HTERT RPE-1 (cell line): ENCODE results near the gene JPH3.
"Not testable (repeated sequence)": the region's sequence is repeated elsewhere in the genome, so short reads cannot be mapped to it uniquely, and the experiment has no call there.

ENCODE experiments used
- in situ Hi-C: fragments of 300-500 bp; cut with MboI; formaldehyde crosslinking; loops from 4 replicates; pipeline ENCODE4 v1.14.3; 2020; ENCODE audit warnings: low sequenced_read_pairs

The JPH3 gene

DNA sequence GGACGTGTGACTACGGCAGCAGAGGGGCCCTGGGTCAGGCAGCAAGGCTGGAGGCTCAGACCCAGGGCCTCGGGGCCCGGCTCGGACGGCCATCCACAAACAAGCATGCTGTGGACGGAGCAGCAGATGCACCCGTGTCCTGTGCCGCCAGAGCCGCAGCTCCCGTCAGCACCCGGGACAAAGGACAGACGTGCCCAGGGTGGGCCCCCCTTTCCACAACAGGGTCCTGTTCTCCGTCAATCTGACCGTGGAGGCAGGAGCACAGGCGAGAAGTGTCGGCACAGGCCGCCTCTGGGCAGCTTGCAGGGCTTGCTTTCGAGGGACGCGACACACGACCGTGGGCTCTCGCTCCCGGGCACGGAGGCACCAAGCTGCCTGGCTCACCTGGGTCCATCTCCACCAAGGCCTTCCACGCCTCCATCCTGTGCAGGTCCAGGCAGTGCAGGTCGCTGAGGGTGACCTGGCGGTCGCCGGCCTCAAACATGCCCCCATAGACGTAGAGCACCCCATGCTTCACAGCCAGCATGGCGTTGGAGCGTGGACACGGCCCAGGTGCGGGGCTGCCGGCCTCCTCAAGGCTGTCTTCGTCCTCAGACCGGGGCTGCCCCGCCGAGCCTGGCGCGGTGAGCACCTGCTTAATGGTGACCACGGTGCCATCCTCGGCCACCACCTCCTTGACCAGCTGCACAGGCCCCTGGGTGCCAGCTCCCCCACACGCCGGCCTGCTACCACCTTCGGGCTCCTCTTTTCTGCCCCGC lies 106.8 kb downstream of the JPH3 start:
- in situ Hi-C loops = no loop called here

DNA sequence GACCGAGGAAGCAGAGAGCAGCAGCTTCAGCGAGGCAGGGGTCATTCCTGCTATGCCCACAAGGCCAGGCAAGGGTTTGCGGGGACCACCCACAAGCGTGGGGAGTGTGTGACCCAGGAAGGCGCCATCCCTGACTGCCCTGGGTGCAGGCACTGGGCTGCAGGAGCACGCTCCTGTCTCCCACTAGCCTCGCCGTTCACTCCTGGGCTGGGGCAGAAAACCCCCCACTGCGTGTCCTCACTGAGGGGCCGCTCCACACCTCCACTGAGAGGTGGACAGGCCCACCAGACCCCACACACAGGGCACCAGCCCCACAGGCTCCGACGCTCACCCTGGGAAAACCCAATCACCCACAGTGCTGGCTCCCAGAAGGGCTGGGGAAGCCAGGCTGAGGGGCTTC lies 107.4 kb downstream of the JPH3 start:
- in situ Hi-C loops = no loop called here

DNA sequence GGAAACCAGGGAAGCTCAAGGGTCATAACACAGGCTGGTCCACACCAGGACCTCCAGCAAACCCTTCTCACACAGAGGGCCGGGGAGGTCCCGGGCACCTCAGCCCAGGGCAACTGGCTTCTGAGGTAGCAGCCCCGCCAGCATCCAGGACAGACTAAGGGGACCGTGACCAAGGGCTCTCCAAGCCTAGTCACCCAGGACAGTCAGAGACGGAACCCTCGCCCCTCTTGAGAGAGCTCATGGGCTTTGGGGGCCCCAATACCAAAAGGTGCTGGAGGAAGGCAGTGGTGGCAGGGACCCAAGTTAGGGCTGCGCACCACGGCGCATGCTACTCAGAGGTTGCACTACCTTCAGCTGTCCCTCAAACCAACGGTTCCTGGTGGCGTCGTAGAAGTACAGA lies 108.6 kb downstream of the JPH3 start:
- in situ Hi-C loops = no loop called here

DNA sequence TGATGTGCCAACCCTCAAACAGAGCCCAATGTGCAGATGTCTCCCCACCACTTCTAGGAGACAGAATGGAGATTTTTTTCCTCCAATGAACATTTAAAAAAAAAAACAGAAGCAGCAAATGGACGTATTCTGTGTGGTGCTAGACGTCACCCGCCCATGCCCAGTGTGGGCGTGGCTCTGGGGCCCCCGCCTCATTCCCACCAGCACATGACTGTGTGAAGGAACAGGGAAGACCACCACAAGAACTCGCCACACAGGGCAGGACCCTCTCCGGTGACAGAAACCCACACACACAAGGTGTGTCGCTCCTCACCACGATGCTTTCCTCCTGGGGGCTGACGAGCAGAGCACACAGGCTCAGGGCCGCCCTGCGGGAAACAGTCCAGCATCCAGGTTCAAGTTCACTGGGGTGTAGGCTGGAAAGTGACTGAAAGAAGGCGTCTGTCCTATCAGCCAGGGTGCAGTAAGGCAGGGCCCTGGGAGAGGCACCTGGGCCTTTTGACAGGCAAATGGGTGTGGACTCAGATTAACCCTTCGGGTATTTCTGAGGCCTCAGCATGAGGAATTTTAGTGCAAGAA lies 110.0 kb downstream of the JPH3 start:
- in situ Hi-C loops = no loop called here

- in situ Hi-C loops = no loop called here
Observed at GRCh38 chr16:87713451-87714229, 111.3 kb downstream of the JPH3 start.

DNA sequence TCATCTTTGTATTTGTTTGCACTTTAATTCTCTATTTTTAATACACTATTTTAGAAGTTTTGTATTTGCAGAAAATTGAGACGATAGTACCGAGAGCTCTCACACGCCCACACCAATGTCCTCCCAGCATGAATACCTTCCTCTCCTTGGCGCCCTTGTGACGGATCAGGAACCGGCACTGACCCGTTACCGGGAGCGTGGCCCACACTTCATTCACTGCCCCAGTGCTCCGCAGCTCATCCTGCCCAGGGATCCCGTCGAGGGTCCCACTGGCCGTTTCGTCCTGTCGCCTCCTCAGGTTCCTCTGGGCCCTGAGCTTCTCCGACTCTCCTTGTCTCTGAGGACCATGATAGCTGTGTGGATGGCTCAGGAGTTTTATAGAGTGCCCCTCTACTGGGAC lies 112.9 kb downstream of the JPH3 start:
- in situ Hi-C loops = no loop called here

- in situ Hi-C loops = no loop called here
Observed at GRCh38 chr16:87715658-87716057, 113.3 kb downstream of the JPH3 start.

DNA sequence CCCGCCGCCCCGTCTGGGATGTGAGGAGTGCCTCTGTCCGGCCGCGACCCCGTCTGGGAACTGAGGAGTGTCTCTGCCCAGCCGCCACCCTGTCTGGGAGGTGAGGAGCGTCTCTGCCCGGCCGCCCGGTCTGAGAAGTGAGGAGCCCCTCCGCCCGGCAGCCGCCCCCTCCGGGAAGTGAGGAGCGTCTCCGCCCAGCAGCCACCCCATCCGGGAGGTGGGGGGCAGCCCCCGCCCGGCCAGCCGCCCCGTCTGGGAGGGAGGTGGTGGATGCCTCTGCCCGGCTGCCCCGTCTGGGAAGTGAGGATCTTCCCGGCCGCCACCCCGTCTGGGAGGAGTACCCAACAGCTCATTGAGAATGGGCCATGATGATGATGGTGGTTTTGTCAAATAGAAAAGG lies 116.5 kb downstream of the JPH3 start:
- in situ Hi-C loops = not testable (repeated sequence)

DNA sequence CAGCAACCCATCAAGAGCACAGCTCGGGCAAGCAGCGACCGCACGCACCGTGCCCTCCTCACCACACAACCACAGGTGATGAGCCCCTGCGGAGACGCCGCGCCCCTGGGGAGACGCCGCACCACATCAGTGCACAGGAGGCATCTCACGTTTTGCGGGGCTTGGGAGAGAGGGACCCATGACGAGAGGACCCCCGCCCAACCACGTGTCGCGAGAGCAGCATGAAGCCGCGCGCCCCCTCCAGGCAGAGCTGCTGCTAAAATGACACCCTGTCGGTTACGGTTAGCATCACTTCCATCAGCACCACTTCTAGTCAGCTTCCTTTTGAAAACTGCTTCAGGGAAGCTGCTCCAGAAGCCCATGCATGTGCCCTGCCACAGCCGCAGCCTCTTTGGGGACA lies 118.1 kb downstream of the JPH3 start:
- in situ Hi-C loops = no loop called here

DNA sequence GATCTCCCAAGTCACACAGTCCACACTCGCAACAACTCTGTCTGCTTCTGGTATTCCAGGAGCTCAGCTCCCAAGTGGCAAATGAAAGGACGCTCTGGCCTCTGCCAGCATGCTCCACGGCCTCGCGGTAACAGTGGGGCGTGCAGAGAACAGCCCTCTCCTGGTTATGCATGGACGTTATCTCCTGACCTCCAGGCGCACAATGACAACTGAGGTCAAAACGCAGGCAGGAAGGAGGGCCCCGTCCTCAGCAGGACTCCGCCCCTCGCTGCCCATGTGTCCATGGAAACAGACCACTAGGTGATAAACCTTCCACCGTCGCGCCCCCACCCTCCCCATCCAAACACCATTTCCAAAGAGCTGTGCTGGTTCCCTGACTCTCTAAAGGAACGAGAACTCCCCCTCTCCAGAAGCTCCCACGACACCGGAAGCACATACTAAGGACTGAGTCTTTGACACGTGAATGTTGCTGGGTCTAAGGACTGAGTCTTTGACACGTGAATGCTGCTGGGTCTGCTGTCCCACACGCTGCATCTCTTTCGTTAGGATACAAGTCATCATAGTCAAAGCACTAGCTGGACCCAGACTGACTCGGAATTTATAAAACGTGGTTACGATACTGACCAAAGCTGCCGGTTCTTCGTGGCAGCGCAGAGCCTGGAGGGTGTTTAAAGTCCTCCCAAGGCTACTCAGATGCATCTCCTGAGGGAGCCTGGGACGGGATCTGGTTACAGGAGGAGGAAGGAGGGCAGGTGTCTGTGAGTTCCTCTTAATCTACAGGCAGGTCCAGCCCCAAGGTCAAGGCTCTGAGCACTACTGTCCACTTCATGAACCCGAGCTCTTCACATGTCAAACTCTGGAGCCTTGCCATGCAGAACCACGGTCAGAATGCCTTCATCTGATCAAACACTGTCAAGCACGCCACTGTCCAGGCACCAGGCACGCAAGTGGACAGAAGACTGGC lies 119.6 kb downstream of the JPH3 start:
- in situ Hi-C loops = no loop called here

- in situ Hi-C loops = no loop called here
Observed at GRCh38 chr16:87722590-87723225, 120.4 kb downstream of the JPH3 start.

GRCh38 chr16:87723226-87723623 lies 120.9 kb downstream of the JPH3 start:
- in situ Hi-C loops = no loop called here

DNA sequence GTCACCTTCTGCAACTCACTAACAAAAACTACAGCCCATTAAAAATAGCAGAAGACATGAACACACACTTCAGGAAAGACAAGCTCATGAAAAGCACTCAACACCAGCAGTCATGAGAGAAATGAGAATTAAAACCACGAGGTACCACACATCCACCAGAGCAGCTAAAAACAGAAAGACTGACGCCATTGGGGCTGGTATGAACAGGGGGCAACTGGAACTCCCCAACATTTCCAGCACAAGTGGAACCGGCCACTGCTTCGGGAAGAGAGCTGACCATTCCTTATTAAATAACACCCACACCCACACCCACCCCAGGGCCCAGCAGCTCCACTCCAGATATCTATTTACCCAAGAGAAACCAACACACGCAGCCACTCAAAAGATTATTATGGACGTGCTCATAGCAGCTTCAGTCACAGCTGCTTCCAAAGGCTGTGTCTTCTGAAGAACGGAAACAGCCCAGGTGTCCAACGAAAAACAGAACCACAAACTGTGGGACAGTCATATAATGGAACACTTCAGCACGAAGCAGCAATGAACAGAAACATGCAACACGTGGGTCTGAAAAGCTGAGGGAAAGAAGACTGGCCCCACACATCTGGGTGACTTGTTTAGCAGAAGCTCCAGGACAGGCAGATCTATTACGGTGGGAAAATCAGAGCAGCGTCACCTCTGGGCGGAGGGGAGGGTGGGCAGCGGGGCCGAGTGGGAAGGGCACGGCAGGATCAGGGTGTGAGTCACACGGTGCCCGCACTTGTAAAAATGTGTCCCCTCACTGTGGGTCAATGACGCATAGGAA lies 122.4 kb downstream of the JPH3 start:
- in situ Hi-C loops = no loop called here

DNA sequence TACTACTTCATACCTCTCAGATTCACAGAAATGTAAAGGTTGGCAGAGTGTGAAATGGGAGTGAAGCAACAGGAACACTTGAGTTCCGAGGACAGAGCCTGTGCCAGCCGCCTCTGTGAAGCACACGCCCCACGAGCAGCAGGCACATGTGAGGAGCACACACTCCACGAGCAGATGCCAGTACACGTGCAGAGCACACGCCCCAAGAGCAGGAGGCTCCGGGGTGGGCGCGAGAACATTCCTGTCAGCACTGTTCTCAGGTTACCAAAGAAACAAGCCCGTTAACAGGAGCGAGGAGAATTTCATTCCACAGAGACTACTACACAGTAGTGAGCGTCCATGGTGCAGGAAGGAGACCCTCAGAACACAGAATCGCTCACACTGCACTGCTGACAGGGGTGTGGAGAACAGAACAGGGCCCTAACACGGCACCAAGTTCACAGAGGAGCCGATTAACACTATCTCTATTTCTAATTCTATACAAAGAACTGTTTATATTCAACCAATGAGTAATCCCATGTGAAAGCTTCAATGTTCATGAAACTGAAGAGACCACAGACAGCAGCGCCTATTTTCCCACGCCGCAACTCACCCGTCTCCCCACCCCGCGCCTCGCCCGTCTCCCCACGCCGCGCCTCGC lies 123.4 kb downstream of the JPH3 start:
- in situ Hi-C loops = no loop called here

DNA sequence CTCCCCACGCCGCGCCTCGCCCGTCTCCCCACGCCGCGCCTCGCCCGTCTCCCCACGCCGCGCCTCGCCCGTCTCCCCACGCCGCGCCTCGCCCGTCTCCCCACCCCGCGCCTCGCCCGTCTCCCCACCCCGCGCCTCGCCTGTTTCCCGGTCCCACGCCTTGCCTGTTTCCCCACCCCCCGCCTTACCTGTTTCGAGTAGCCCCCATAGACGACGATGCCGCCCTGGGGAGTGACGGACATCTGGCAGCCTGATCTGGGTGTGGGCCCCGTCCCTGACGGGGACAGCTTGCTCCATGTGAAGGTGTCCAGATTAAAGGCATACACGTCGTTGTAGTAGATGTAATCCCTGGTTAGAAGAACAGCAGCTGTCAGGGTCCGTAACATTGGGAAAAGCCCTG lies 124.3 kb downstream of the JPH3 start:
- in situ Hi-C loops = not testable (repeated sequence)

DNA sequence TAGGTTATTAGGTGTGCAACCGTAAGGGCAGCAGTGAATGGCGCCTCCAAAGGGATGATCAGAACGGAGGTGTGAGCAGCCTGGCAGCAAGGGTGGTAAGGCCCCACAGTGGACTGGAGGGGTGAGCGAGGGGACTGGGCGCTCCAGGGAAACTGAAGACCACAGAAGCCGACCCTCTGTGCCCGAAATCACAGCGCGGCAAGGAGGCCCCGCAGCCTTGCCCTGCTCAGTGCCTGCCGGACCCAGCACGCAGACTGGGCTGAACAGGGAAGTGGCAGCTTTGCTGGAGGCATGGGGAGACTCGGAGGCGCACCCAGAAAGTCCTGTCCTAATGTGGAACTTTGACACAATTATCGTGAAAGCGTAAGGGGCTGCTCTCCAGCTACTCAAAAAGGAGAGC lies 125.0 kb downstream of the JPH3 start:
- in situ Hi-C loops = no loop called here

DNA sequence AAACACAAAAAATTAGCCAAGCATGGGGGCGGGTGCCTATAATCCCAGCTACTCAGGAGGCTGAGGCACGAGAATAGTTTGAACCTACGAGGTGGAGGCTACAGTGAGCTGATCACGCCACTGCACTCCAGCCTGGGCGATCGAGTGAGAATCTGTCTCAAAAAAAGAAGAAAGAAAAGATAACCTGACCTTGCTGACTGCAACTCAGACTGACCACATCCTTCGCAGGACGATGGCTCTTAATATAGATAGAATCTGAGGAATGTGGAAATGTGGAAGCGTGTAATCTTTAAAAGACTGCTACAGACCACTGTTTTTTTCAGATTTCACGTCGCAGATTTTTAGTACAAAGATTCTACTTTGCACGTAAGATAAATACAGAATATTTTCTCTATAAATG lies 125.7 kb downstream of the JPH3 start:
- in situ Hi-C loops = no loop called here

DNA sequence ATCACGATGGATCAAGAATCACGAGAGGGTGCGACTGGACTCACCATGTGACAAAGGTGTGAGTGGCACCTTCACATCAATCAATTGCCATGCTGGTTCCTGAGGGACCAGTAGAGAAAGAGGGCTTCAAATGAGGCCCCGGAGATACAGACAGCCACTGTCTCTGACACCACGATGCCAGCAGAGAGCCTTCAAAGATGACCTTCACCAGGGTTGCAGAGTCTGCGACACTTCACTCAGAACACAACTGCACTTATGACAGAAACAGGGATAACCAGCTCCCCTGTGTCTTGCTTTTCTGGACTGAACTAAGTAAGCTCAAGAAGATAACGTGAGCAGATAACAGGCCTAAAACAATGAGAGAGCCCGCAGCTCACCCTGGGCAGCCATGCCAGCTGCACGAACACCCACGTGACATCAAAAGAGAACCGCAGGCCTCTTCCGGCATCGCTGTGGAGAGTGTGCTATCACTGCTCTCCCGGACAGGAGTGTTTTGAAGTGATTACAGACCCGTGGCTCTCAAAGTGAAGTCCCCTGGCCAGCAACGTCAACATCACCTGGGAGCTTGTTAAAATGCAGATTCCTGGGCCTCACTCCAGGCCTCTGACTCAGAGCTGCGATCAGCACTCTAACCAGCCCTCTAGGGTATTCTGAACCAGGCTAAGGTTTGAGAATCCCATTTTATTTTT lies 127.1 kb downstream of the JPH3 start:
- in situ Hi-C loops = no loop called here

DNA sequence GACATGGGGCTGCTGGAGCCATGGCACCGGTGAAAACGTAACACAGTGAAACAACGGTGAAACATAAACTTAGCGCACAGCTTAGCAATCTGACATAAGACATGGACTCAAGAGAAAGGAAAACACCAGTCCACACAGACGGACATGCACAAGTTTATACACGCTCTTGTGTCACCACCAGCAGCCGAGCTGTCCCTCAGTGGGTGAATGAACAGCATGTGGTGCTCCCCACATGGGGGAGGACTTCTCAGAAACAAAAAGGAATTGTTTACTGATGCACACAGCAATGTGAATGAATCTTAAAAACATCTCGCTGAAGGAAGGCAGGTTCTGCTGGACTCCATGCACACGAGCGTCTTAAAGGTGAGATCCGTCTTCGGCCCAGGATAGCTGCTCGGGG lies 129.3 kb downstream of the JPH3 start:
- in situ Hi-C loops = no loop called here
